Small intestine (tissue), 7 donors: Measurements from ENCODE around the gene INPP4B. TPM values are rescaled to one million over a fixed set of nuclear protein-coding genes. Genes with fewer than 3 reads are reported as not detected.

Experiments used
- DNase-seq, 2 donors: peaks; one replicate each; pipeline versions ENCODE4 v3.0.0 to v3.0.0-alpha.2; 2013
- FAIRE-seq: peaks from 2 replicates; lab custom pipeline; 2012; peaks lifted over from hg19 to GRCh38; lab: Jason Lieb, UNC
- H3K27ac ChIP-seq, 3 donors: one replicate each; pipeline ENCODE4 v1.5.1; 2013; ENCODE audit warnings: low read length in 2 of 3, mild to moderate bottlenecking in 2 of 3, control low read depth in 1 of 3, inconsistent platforms in 1 of 3, low read depth in 1 of 3, moderate library complexity in 1 of 3
- H3K27me3 ChIP-seq, 3 donors: one replicate each; pipeline ENCODE4 v1.6.1; 2013; ENCODE audit warnings: low read length in 3 of 3, inconsistent platforms in 1 of 3; ENCODE audit not compliant: control insufficient read depth in 3 of 3, insufficient read depth in 3 of 3
- H3K36me3 ChIP-seq, 3 donors: one replicate each; pipeline ENCODE4 v1.6.1; 2013; ENCODE audit warnings: low read length in 3 of 3, inconsistent platforms in 1 of 3, low read depth in 1 of 3, mild to moderate bottlenecking in 1 of 3, moderate library complexity in 1 of 3; ENCODE audit not compliant: control insufficient read depth in 3 of 3, insufficient read depth in 2 of 3
- H3K4me1 ChIP-seq, 3 donors: one replicate each; pipeline ENCODE4 v1.6.1; 2013; ENCODE audit warnings: low read length in 2 of 3, inconsistent platforms in 1 of 3, low read depth in 1 of 3, mild to moderate bottlenecking in 1 of 3, moderate library complexity in 1 of 3; ENCODE audit not compliant: control insufficient read depth in 3 of 3, insufficient read depth in 2 of 3
- H3K4me3 ChIP-seq, 3 donors: one replicate each; pipeline ENCODE4 v1.5.1; 2013; ENCODE audit warnings: low read length in 3 of 3, control low read depth in 1 of 3, inconsistent platforms in 1 of 3, low read depth in 1 of 3, mild to moderate bottlenecking in 1 of 3, moderate library complexity in 1 of 3
- H3K9me3 ChIP-seq, 2 donors: one replicate each; pipeline ENCODE4 v1.6.1; 2013; ENCODE audit warnings: low read depth in 1 of 2, low read length in 1 of 2; ENCODE audit not compliant: control insufficient read depth in 2 of 2, insufficient read depth in 1 of 2
- WGBS, 3 donors: extraction: QIAGEN DNeasy Blood & Tissue Kit; methylation state at CpG; one replicate each; pipeline ENCODE4 v1.1.7; 2013; 5-methylcytosine and 5-hydroxymethylcytosine counted together
- polyA plus RNA-seq, 4 donors: library from polyadenylated mRNA; stranded (reverse) in 3 of 4; unstranded in 1 of 4; fragments of 200-250 nt in 3 of 4; fragments of 120-200 nt in 1 of 4; gene quantifications; one replicate each; pipeline versions ENCODE4 v1.2.1 to v1.2.3, GENCODE V29; 2013
- donor health status: healthy with polysubstance abuse.
- donor health status: control.
- donor health status: control.
- donor health status: Bipolar disorder and iron deficiency.
- donor health status: healthy.

Gene INPP4B
- polyA plus RNA-seq, 4 donors = 2.7 to 6.6 (median 4.2) TPM

- no peak overlapping the region for H3K4me3 ChIP-seq
- H3K27me3 ChIP-seq = no peaks in the 10 kb centered on the region
- DNase-seq (no peak), FAIRE-seq (no peak)
- H3K4me1 ChIP-seq = peaks cover 0 to 4% (median 0%) of the 10 kb centered on the region in 3 donors
- H3K36me3 ChIP-seq = no peaks in the 10 kb centered on the region
- 85 to 97% (median 93%) methylated on average over 2 of the region's 2 CpGs for WGBS, 3 donors
- H3K27ac ChIP-seq = no peak overlapping the region
- no peaks in the 10 kb centered on the region for H3K9me3 ChIP-seq
These were observed 690.8 kb downstream of the INPP4B start for GRCh38 chr4:142155347-142155746.

- Histone ChIP-seq H3K27ac (no peak overlapping the region), H3K4me1 (no peaks in the 10 kb centered on the region), H3K27me3 (no peaks in the 10 kb centered on the region), H3K36me3 (no peaks in the 10 kb centered on the region), H3K9me3 (no peaks in the 10 kb centered on the region), H3K4me3 (no peak overlapping the region)
- 95 to 96% (median 96%) methylated on average over 3 of the region's 3 CpGs for WGBS, 3 donors
- DNase-seq (no peak), FAIRE-seq (no peak)
These were observed 695.6 kb downstream of the INPP4B start for GRCh38 chr4:142150483-142150882.

GRCh38 chr4:142144813-142145212 is 701.3 kb downstream of the INPP4B start:
- DNase-seq (no peak), FAIRE-seq (no peak)
- Histone ChIP-seq H3K4me3 (no peak overlapping the region), H3K36me3 (no peaks in the 10 kb centered on the region), H3K27ac (no peak overlapping the region), H3K9me3 (no peaks in the 10 kb centered on the region), H3K27me3 (no peaks in the 10 kb centered on the region), H3K4me1 (no peaks in the 10 kb centered on the region)
- 88 to 97% (median 88%) methylated on average over 1 of the region's 1 CpG for WGBS, 3 donors

GRCh38 chr4:142142366-142143054 is 703.6 kb downstream of the INPP4B start:
- FAIRE-seq = no peak
- no peak overlapping the region for H3K4me3 ChIP-seq
- H3K4me1 ChIP-seq = no peaks in the 10 kb centered on the region
- H3K36me3 ChIP-seq = no peaks in the 10 kb centered on the region
- 71 to 83% (median 73%) methylated on average over 2 of the region's 2 CpGs for WGBS, 3 donors
- no peak overlapping the region for H3K27ac ChIP-seq
- no peak for DNase-seq
- H3K27me3 ChIP-seq = no peaks in the 10 kb centered on the region
- H3K9me3 ChIP-seq = no peaks in the 10 kb centered on the region

- DNase-seq (no peak), FAIRE-seq (no peak)
- Histone ChIP-seq H3K36me3 (no peaks in the 10 kb centered on the region), H3K4me1 (no peaks in the 10 kb centered on the region), H3K4me3 (no peak overlapping the region), H3K27me3 (no peaks in the 10 kb centered on the region), H3K27ac (no peak overlapping the region), H3K9me3 (no peaks in the 10 kb centered on the region)
- 78 to 89% (median 80%) methylated on average over 2 of the region's 2 CpGs for WGBS, 3 donors
These were observed 704.9 kb downstream of the INPP4B start for GRCh38 chr4:142141224-142141623.

- Histone ChIP-seq H3K36me3 (no peaks in the 10 kb centered on the region), H3K27ac (no peak overlapping the region)
- FAIRE-seq = peak; percentile 19
These were observed 715.4 kb downstream of the INPP4B start for GRCh38 chr4:142130666-142131065.

GRCh38 chr4:142129931-142130330 is 716.2 kb downstream of the INPP4B start:
- Histone ChIP-seq H3K4me3 (no peak overlapping the region), H3K27me3 (no peaks in the 10 kb centered on the region), H3K27ac (no peak overlapping the region), H3K36me3 (no peaks in the 10 kb centered on the region), H3K4me1 (peaks cover 1 to 7% (median 2%) of the 10 kb centered on the region in 3 donors), H3K9me3 (no peaks in the 10 kb centered on the region)
- DNase-seq (no peak), FAIRE-seq (no peak)
- WGBS, 3 donors = 74 to 83% (median 81%) methylated on average over 1 of the region's 1 CpG

More at GRCh38 chr4:142130666-142131065, 715.4 kb downstream of the INPP4B start:
- H3K27me3 ChIP-seq = no peaks in the 10 kb centered on the region
- peaks cover 1 to 7% (median 2%) of the 10 kb centered on the region in 3 donors for H3K4me1 ChIP-seq
- no peaks in the 10 kb centered on the region for H3K9me3 ChIP-seq
- DNase-seq = peak; percentile 22 to 54
- 45 to 52% (median 48%) methylated on average over 1 of the region's 1 CpG for WGBS, 3 donors
- no peak overlapping the region for H3K4me3 ChIP-seq

- no peaks in the 10 kb centered on the region for H3K36me3 ChIP-seq
- no peaks in the 10 kb centered on the region for H3K27me3 ChIP-seq
- H3K4me1 ChIP-seq = peaks cover 1 to 7% (median 2%) of the 10 kb centered on the region in 3 donors
- DNase-seq (no peak), FAIRE-seq (no peak)
- no peak overlapping the region for H3K27ac ChIP-seq
- WGBS, 3 donors = 78 to 91% (median 88%) methylated on average over 3 of the region's 3 CpGs
- no peaks in the 10 kb centered on the region for H3K9me3 ChIP-seq
- H3K4me3 ChIP-seq = no peak overlapping the region
These were observed 716.6 kb downstream of the INPP4B start for GRCh38 chr4:142129473-142129872.

- 58 to 96% (median 77%) methylated on average over 3 of the region's 3 CpGs for WGBS, 3 donors
- FAIRE-seq (no peak), DNase-seq (no peak)
- Histone ChIP-seq H3K27me3 (no peaks in the 10 kb centered on the region), H3K27ac (no peak overlapping the region), H3K36me3 (no peaks in the 10 kb centered on the region), H3K9me3 (no peaks in the 10 kb centered on the region), H3K4me1 (peaks cover 1 to 7% (median 2%) of the 10 kb centered on the region in 3 donors), H3K4me3 (no peak overlapping the region)
These were observed 717.6 kb downstream of the INPP4B start for GRCh38 chr4:142128529-142128928.
